Caco-2 (cell line): ENCODE measurements around the gene FCN3. TPM values are rescaled to one million over a fixed set of nuclear protein-coding genes. Genes with fewer than 3 reads are reported as not detected.

Experiments
- BruUV-seq: library from RNA; stranded (reverse); fragments of 400-500 nt; replicated peaks from 2 replicates; lab custom pipeline; 2021; lab: Mats Ljungman, UMichigan
- CTCF ChIA-PET: fragments of 300-600 bp; sonication (Branson Sonifier 250); formaldehyde crosslinking; loops from one replicate; lab custom pipeline; 2022; ENCODE audit warnings: antibody characterized with exemption; lab: Charles Lee
- POLR2A ChIA-PET: fragments of 300-600 bp; sonication (Branson Sonifier 250); formaldehyde crosslinking; loops from one replicate; lab custom pipeline; 2022; ENCODE audit warnings: antibody characterized with exemption; lab: Charles Lee
- DNase-seq, 2 experiments: peaks; one replicate each; pipeline versions ENCODE4 v3.0.0 to v3.0.0-alpha.2; 2020 to 2022
- H3K27me3 ChIP-seq: replicated peaks from 2 replicates; pipeline ENCODE4 v1.6.0; 2011; ENCODE audit warnings: low read length; ENCODE audit not compliant: control insufficient read depth, insufficient read depth
- H3K36me3 ChIP-seq: 2 replicates; pipeline ENCODE4 v1.5.1; 2011; ENCODE audit warnings: low read length; ENCODE audit not compliant: control insufficient read depth, insufficient read depth
- H3K4me1 ChIP-seq: fragments of 250-450 bp; sonication (Bioruptor Pico); 2 replicates; pipeline ENCODE4 v1.5.1; 2020; ENCODE audit warnings: mild to moderate bottlenecking
- H3K4me3 ChIP-seq: 2 replicates; pipeline ENCODE4 v1.5.1; 2011; ENCODE audit warnings: low read depth, mild to moderate bottlenecking, control low read depth, low read length
- H3K9me3 ChIP-seq: fragments of 250-450 bp; sonication (Bioruptor Pico); 2 replicates; pipeline ENCODE4 v1.5.1; 2020; ENCODE audit warnings: mild to moderate bottlenecking, moderate library complexity
- H3K27ac Mint-ChIP-seq: one replicate; pipeline ENCODE4 v1.8.0; 2022; ENCODE audit warnings: mixed read lengths; ENCODE audit not compliant: unreplicated experiment
- H3K27me3 Mint-ChIP-seq: one replicate; pipeline ENCODE4 v1.8.0; 2022; ENCODE audit warnings: mixed read lengths; ENCODE audit not compliant: insufficient read depth, unreplicated experiment
- H3K36me3 Mint-ChIP-seq: one replicate; pipeline ENCODE4 v1.8.0; 2022; ENCODE audit warnings: mild to moderate bottlenecking, mixed read lengths; ENCODE audit not compliant: insufficient read depth, unreplicated experiment
- H3K4me1 Mint-ChIP-seq: one replicate; pipeline ENCODE4 v1.8.0; 2022; ENCODE audit warnings: low read depth, mixed read lengths; ENCODE audit not compliant: unreplicated experiment
- H3K4me3 Mint-ChIP-seq: one replicate; pipeline ENCODE4 v1.8.0; 2022; ENCODE audit warnings: mild to moderate bottlenecking, moderate library complexity, mixed read lengths; ENCODE audit not compliant: unreplicated experiment
- H3K9me3 Mint-ChIP-seq: one replicate; pipeline ENCODE4 v1.8.0; 2022; ENCODE audit warnings: mixed read lengths; ENCODE audit not compliant: unreplicated experiment
- intact Hi-C: fragments of 100-400 bp; cut with micrococcal nuclease; formaldehyde crosslinking; loops from one replicate; pipeline ENCODE4 v1.10.0; 2022; ENCODE audit not compliant: unreplicated experiment
- total RNA-seq: library from RNA; stranded (reverse); gene quantifications from 2 replicates; pipeline ENCODE4 v1.2.3, GENCODE V29; 2022
- TF ChIP-seq, protein P1 (sequence below), 2 experiments: fragments of 200-600 bp in 1 of 2; IDR thresholded peaks; 1 replicate in 1 of 2; 2 replicates in 1 of 2; pipeline versions ENCODE4 v1.5.1 to v1.8.0; 2011 to 2022; ENCODE audit warnings: antibody characterized with exemption in 1 of 2, control low read depth in 1 of 2, inconsistent platforms in 1 of 2, low read depth in 1 of 2, low read length in 1 of 2, mild to moderate bottlenecking in 1 of 2, moderate library complexity in 1 of 2; ENCODE audit not compliant: insufficient read depth in 1 of 2, severe bottlenecking in 1 of 2, unreplicated experiment in 1 of 2

The FCN3 gene
- total RNA-seq, 1 experiment from 2014 or later: not detected

DNA sequence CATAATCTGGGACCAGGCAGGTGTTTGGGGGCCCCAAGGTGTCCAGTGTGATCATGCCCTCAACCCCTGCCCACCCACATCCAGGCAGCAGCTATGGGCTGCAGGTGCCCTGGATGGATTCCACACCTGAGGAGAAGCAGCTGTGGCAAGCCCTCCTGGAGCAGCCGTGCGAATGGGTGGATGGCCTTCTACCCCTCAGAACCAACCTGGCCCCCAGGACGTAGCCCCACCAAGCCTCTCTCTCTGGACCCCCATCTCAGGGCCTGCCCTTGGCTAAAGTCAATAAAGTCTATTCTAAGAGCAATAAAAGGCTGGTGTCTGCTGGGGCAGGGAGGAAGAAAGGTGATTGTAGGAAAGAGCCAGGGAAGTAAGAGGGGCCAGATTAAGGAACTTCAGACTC is 21.0 kb downstream of the FCN3 start:
- TF ChIP-seq, protein P1, sequence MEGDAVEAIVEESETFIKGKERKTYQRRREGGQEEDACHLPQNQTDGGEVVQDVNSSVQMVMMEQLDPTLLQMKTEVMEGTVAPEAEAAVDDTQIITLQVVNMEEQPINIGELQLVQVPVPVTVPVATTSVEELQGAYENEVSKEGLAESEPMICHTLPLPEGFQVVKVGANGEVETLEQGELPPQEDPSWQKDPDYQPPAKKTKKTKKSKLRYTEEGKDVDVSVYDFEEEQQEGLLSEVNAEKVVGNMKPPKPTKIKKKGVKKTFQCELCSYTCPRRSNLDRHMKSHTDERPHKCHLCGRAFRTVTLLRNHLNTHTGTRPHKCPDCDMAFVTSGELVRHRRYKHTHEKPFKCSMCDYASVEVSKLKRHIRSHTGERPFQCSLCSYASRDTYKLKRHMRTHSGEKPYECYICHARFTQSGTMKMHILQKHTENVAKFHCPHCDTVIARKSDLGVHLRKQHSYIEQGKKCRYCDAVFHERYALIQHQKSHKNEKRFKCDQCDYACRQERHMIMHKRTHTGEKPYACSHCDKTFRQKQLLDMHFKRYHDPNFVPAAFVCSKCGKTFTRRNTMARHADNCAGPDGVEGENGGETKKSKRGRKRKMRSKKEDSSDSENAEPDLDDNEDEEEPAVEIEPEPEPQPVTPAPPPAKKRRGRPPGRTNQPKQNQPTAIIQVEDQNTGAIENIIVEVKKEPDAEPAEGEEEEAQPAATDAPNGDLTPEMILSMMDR (IDR thresholded peaks at IDR 0.05; ENCODE audit: insufficient read depth in 1 of 2, low read depth in 1 of 2, low read length in 1 of 2, severe bottlenecking in 1 of 2, unreplicated experiment in 1 of 2): no peak
- no peaks in the 10 kb centered on the region for H3K9me3 ChIP-seq
- ChIA-PET CTCF (interaction anchor here (0.6 to 0.7 kb wide), 3 partner anchors 12 to 35 kb away, joined by 3 to 9 read pairs (median 3); partner anchors contain the start of gene SYTL1), POLR2A (interaction anchor here (0.6 to 0.9 kb wide), 2 partner anchors 12 to 205 kb away, joined by 5 to 13 read pairs; no protein-coding TSS in a partner anchor)
- H3K27me3 ChIP-seq: no peaks in the 10 kb centered on the region
- Mint-ChIP-seq H3K36me3 (peaks cover 32% of the 10 kb centered on the region), H3K4me1 (no peaks in the 10 kb centered on the region), H3K27ac (no peak overlapping the region), H3K4me3 (no peak overlapping the region), H3K27me3 (no peaks in the 10 kb centered on the region), H3K9me3 (no peaks in the 10 kb centered on the region)
- H3K4me1 ChIP-seq: 0 out of 2 replicates have a peak, but pooled peaks cover 10% of the 10 kb centered on the region
- no peaks in the 10 kb centered on the region for H3K36me3 ChIP-seq
- no peak overlapping the region for H3K4me3 ChIP-seq
- intact Hi-C loops: loop anchor here (10.0 kb wide), 1 partner anchor 49 kb away; no protein-coding TSS in a partner anchor
- no peak for DNase-seq
- BruUV-seq: no TSS peak

DNA sequence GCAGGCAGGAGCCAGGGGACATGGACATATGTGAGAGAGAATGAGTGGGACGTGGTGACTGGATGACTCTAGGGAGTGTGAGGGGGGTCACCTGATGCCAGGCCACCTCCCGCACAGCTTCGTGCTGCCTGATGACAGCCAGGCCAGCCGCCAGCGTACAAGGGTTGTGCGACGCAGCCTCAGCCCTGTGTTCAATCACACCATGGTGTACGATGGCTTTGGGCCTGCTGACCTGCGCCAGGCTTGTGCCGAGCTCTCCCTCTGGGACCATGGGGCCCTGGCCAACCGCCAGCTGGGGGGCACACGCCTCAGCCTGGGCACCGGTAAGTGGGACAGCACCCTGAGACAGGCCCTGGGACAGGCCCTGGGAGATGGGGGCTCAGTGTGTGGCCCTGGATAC is 21.5 kb downstream of the FCN3 start:
- BruUV-seq: no TSS peak
- peaks cover 32% of the 10 kb centered on the region for H3K36me3 Mint-ChIP-seq
- Histone ChIP-seq H3K27me3 (no peaks in the 10 kb centered on the region), H3K4me3 (no peak overlapping the region), H3K4me1 (0 out of 2 replicates have a peak, but pooled peaks cover 10% of the 10 kb centered on the region), H3K36me3 (no peaks in the 10 kb centered on the region), H3K9me3 (no peaks in the 10 kb centered on the region)
- H3K4me3 Mint-ChIP-seq: no peak overlapping the region
- TF ChIP-seq, protein P1 (IDR thresholded peaks at IDR 0.05; ENCODE audit: insufficient read depth in 1 of 2, low read depth in 1 of 2, low read length in 1 of 2, severe bottlenecking in 1 of 2, unreplicated experiment in 1 of 2): no peak
- DNase-seq: no peak
- H3K27me3 Mint-ChIP-seq: no peaks in the 10 kb centered on the region
- no peak overlapping the region for H3K27ac Mint-ChIP-seq
- intact Hi-C loops: loop anchor here (10.0 kb wide), 1 partner anchor 48 kb away; no protein-coding TSS in a partner anchor
- no peaks in the 10 kb centered on the region for H3K9me3 Mint-ChIP-seq
- ChIA-PET POLR2A (interaction anchor here (0.9 kb wide), 1 partner anchor 12 kb away, joined by 13 read pairs; no protein-coding TSS in a partner anchor), CTCF (interaction anchor here (0.6 to 1.2 kb wide), 2 partner anchors 34 to 56 kb away, joined by 3 read pairs; no protein-coding TSS in a partner anchor)
- H3K4me1 Mint-ChIP-seq: peaks cover under 1% of the 10 kb centered on the region

DNA sequence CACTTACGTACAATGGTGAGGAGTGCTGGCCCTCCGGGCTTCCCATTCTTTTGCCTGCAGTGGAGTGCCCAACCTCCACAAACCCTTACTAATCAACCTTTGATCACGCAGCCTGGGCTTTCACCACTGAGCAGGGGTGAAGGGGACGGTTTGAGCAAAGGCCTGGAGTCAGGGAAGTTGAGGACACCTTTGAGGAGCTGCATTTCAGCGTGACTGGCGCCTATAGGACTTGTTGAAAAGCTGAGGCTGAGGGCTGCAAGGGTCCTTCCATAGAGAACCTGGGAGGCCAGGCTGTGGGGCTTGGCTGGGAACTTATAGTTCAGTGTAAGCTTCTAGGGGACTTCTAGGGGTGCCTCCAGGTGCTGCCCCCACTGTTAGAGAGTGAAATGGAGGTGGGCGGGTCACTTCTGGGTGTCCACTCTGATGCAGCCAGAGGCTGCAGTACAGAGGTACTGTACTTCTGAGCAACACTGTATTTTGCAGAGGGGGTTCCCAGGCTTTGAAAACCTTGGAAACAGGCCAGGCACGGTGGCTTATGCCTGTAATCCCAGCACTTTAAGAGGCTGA is 23.0 kb downstream of the FCN3 start:
- Mint-ChIP-seq H3K4me3 (peak overlapping the region; percentile 90), H3K9me3 (no peaks in the 10 kb centered on the region), H3K27ac (peak overlapping the region; percentile 84), H3K36me3 (peaks cover 38% of the 10 kb centered on the region), H3K4me1 (peaks cover 13% of the 10 kb centered on the region), H3K27me3 (no peaks in the 10 kb centered on the region)
- intact Hi-C loops: loop anchor here (10.0 kb wide), 1 partner anchor 47 kb away; no protein-coding TSS in a partner anchor
- H3K4me3 ChIP-seq: peak overlapping the region; percentile 73
- no peaks in the 10 kb centered on the region for H3K36me3 ChIP-seq
- no peak for DNase-seq
- 0 out of 2 replicates have a peak, but pooled peaks cover 15% of the 10 kb centered on the region for H3K4me1 ChIP-seq
- POLR2A ChIA-PET: interaction anchor here (1.1 to 1.4 kb wide), 3 partner anchors 9 to 25 kb away, joined by 3 to 14 read pairs (median 3); no protein-coding TSS in a partner anchor
- CTCF ChIA-PET: interaction anchor here (0.9 to 3.1 kb wide), 8 partner anchors 15 to 55 kb away, joined by 3 to 28 read pairs (median 4); partner anchors contain the start of gene MAP3K6
- no TSS peak for BruUV-seq
- no peaks in the 10 kb centered on the region for H3K27me3 ChIP-seq
- TF ChIP-seq, protein P1 (IDR thresholded peaks at IDR 0.05; ENCODE audit: insufficient read depth in 1 of 2, low read depth in 1 of 2, low read length in 1 of 2, severe bottlenecking in 1 of 2, unreplicated experiment in 1 of 2): no peak
- no peaks in the 10 kb centered on the region for H3K9me3 ChIP-seq
